Measurements from ENCODE around the gene SP6. TPM values are rescaled to one million over a fixed set of nuclear protein-coding genes. Genes with fewer than 3 reads are reported as not detected.
A peak's percentile ranks its signal among the peaks of the same experiment; 100 is the strongest.

Gene SP6
- total and polyA plus RNA-seq, 2 of the 8 experiments (the other 6 are each of a cell fraction or from before 2014, with no cell fraction given): 1.2 to 1.5 TPM

DNA sequence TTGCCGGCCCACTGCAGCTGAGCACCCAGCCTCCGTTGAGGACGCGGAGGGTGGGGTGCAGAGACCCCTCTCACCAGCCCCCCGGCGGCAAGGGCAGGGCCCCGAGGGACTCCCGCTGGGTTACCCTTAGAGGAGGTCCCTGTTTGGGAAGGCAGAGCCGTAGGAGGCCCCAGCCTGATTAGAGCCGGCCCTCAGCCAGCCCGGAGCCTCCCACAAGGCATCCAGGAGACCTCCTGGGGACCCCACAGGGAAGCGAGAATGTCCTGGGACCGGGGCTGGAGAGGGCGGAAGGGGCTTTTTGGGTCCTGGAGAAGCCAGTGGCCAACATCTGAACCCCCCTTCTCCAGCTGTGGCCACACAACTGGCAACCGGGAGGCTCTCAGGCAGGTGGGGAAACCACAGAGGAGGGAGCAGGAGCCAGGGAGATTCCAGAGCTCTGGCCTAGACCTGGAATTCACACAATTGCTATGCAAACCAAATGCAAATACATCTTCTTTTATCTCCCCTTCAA, 21.7 kb upstream of the SP6 start (continued):
- no peak for TF ChIP-seq TAF7 (optimal IDR thresholded peaks at IDR 0.05; ENCODE audit: borderline replicate concordance, low read depth, low read length)
- TF ChIP-seq TEAD4 (IDR thresholded peaks at IDR 0.05; ENCODE audit: low read depth, low read length): 0 out of 2 replicates have a peak, but pooled peaks have one; percentile 58
- TF ChIP-seq SP1 (IDR thresholded peaks at IDR 0.05; ENCODE audit: low read depth, low read length): peak; percentile 14; the same call in 1 of the 2 replicates
- TF ChIP-seq EP300 (IDR thresholded peaks at IDR 0.05; ENCODE audit: borderline replicate concordance in 1 of 2, low read depth in 2 of 2, low read length in 2 of 2): no peak

Data from H1 (cell line).